Breast epithelium (tissue), 3 donors: ENCODE results near the gene FAAH2.

Source experiments
- CTCF ChIP-seq, 3 donors: fragments of 450-650 bp; IDR thresholded peaks; one replicate each; pipeline ENCODE4 v1.5.1; 2016 to 2017; ENCODE audit warnings: antibody characterized with exemption in 3 of 3, mild to moderate bottlenecking in 3 of 3, moderate library complexity in 3 of 3
- POLR2A ChIP-seq: fragments of 450-650 bp; IDR thresholded peaks from one replicate; pipeline ENCODE4 v1.6.1; 2016; ENCODE audit warnings: antibody characterized with exemption, mild to moderate bottlenecking, moderate library complexity

- TF ChIP-seq CTCF (IDR thresholded peaks at IDR 0.05) (no peak), POLR2A (no peak)
These were observed 165.0 kb downstream of the FAAH2 start for GRCh38 chrX:57451426-57452020.
